GM23338 (cell line): ENCODE data around the gene HS6ST2. TPM values are rescaled to one million over a fixed set of nuclear protein-coding genes. Genes with fewer than 3 reads are reported as not detected.

Experiments used
- ATAC-seq: fragments of 200-7000 bp; cut with Tn5 transposase; 3 replicates; pipeline ENCODE4 v1.9.1; 2020
- DNase-seq: peaks from one replicate; pipeline ENCODE4 v3.0.0-alpha.2; 2015; ENCODE audit warnings: low spot score
- H2AFZ ChIP-seq: fragments of 200-600 bp; sonication (generic); 2 replicates; pipeline ENCODE4 v1.8.0; 2016; ENCODE audit warnings: antibody characterized with exemption, mild to moderate bottlenecking, moderate library complexity
- H3F3A ChIP-seq: fragments of 200-600 bp; sonication (generic); replicated peaks from 2 replicates; pipeline ENCODE4 v1.8.0; 2017; ENCODE audit warnings: antibody characterized with exemption, mixed run types, low read depth
- H3K27ac ChIP-seq: fragments of 200-600 bp; sonication (generic); 2 replicates; pipeline ENCODE4 v1.6.1; 2016; ENCODE audit warnings: low read depth
- H3K27me3 ChIP-seq: fragments of 200-600 bp; sonication (generic); 2 replicates; pipeline ENCODE4 v1.8.0; 2016; ENCODE audit warnings: mild to moderate bottlenecking, mixed run types, moderate library complexity; ENCODE audit not compliant: insufficient read depth
- H3K36me3 ChIP-seq: fragments of 200-600 bp; sonication (generic); 2 replicates; pipeline ENCODE4 v1.8.0; 2016; ENCODE audit warnings: mild to moderate bottlenecking; ENCODE audit not compliant: insufficient read depth
- H3K4me1 ChIP-seq: fragments of 200-600 bp; sonication (generic); 2 replicates; pipeline ENCODE4 v1.8.0; 2016; ENCODE audit warnings: mild to moderate bottlenecking, moderate library complexity; ENCODE audit not compliant: insufficient read depth
- H3K4me2 ChIP-seq: fragments of 200-600 bp; sonication (generic); 2 replicates; pipeline ENCODE4 v1.7.1; 2017; ENCODE audit warnings: mixed run types
- H3K4me3 ChIP-seq: fragments of 200-600 bp; sonication (generic); 2 replicates; pipeline ENCODE4 v1.6.1; 2016; ENCODE audit warnings: mixed run types
- H3K79me2 ChIP-seq: fragments of 200-600 bp; sonication (generic); replicated peaks from 2 replicates; pipeline ENCODE4 v1.8.0; 2017; ENCODE audit warnings: mild to moderate bottlenecking; ENCODE audit not compliant: insufficient read depth
- H3K9me2 ChIP-seq: fragments of 200-600 bp; sonication (generic); 2 replicates; pipeline ENCODE4 v1.8.0; 2017; ENCODE audit not compliant: insufficient read depth
- H4K20me1 ChIP-seq: fragments of 200-600 bp; sonication (generic); replicated peaks from 2 replicates; pipeline ENCODE4 v1.8.0; 2017; ENCODE audit warnings: mild to moderate bottlenecking; ENCODE audit not compliant: insufficient read depth
- H3K27ac Mint-ChIP-seq: 2 replicates; pipeline ENCODE4 v1.8.0; 2020; ENCODE audit warnings: inconsistent platforms, mild to moderate bottlenecking, moderate library complexity, mixed read lengths
- H3K27me3 Mint-ChIP-seq: 3 replicates; pipeline ENCODE4 v1.8.0; 2022; ENCODE audit warnings: low read depth, mild to moderate bottlenecking, moderate library complexity, mixed read lengths, inconsistent platforms; ENCODE audit not compliant: insufficient read depth, poor library complexity
- H3K36me3 Mint-ChIP-seq: 3 replicates; pipeline ENCODE4 v1.8.0; 2021; ENCODE audit warnings: low read depth, mild to moderate bottlenecking, inconsistent platforms, moderate library complexity, mixed read lengths
- H3K4me1 Mint-ChIP-seq: 3 replicates; pipeline ENCODE4 v1.8.0; 2020; ENCODE audit warnings: mild to moderate bottlenecking, inconsistent platforms, mixed read lengths
- H3K4me3 Mint-ChIP-seq: 3 replicates; pipeline ENCODE4 v1.8.0; 2021; ENCODE audit warnings: moderate library complexity, mild to moderate bottlenecking, inconsistent platforms, mixed read lengths
- H3K9me3 Mint-ChIP-seq: 3 replicates; pipeline ENCODE4 v1.8.0; 2020; ENCODE audit warnings: moderate library complexity, mild to moderate bottlenecking, inconsistent platforms, mixed read lengths
- CREB1 ChIP-seq: fragments of 250-450 bp; sonication (Bioruptor Pico); IDR thresholded peaks from 2 replicates; pipeline ENCODE4 v1.5.0; 2020; ENCODE audit warnings: low read depth, mild to moderate bottlenecking, moderate library complexity
- CTCF ChIP-seq, 2 experiments: fragments of 200-600 bp in 1 of 2; sonication (generic) in 1 of 2; conservative IDR thresholded peaks; 2 replicates each; pipeline versions ENCODE4 v1.5.1 to v1.6.1; 2016 to 2017; ENCODE audit warnings: antibody characterized with exemption in 2 of 2, low read depth in 2 of 2, mild to moderate bottlenecking in 2 of 2, moderate library complexity in 1 of 2
- ETS1 ChIP-seq: IDR thresholded peaks from 2 replicates; pipeline ENCODE4 v1.6.1; 2016; ENCODE audit warnings: antibody characterized with exemption
- EZH2 ChIP-seq: fragments of 200-600 bp; sonication (generic); IDR thresholded peaks from one replicate; pipeline ENCODE4 v1.8.0; 2017; ENCODE audit warnings: antibody characterized with exemption, mild to moderate bottlenecking, low read depth; ENCODE audit not compliant: unreplicated experiment
- EZH2phosphoT487 ChIP-seq: fragments of 200-600 bp; sonication (generic); IDR thresholded peaks from one replicate; pipeline ENCODE4 v1.8.1; 2018; ENCODE audit warnings: antibody characterized with exemption; ENCODE audit not compliant: unreplicated experiment
- JUNB ChIP-seq: IDR thresholded peaks from one replicate; pipeline ENCODE4 v1.6.1; 2016; ENCODE audit warnings: antibody characterized with exemption; ENCODE audit not compliant: unreplicated experiment
- NANOG ChIP-seq: IDR thresholded peaks from 2 replicates; pipeline ENCODE4 v1.6.1; 2016; ENCODE audit warnings: antibody characterized with exemption, borderline replicate concordance
- POLR2AphosphoS5 ChIP-seq: IDR thresholded peaks from 2 replicates; pipeline ENCODE4 v1.6.1; 2016; ENCODE audit warnings: antibody characterized with exemption, low read depth
- REST ChIP-seq: IDR thresholded peaks from one replicate; pipeline ENCODE4 v1.6.1; 2018; ENCODE audit warnings: antibody characterized with exemption; ENCODE audit not compliant: unreplicated experiment
- STAT1 ChIP-seq: IDR thresholded peaks from one replicate; pipeline ENCODE4 v1.6.1; 2016; ENCODE audit warnings: antibody characterized with exemption; ENCODE audit not compliant: unreplicated experiment
- ZNF114 ChIP-seq: fragments of 250-450 bp; sonication (Bioruptor Pico); IDR thresholded peaks from 2 replicates; pipeline ENCODE4 v1.5.0; 2020; ENCODE audit warnings: mild to moderate bottlenecking, moderate library complexity
- ZNF331 ChIP-seq: fragments of 250-450 bp; sonication (Bioruptor Pico); IDR thresholded peaks from 2 replicates; pipeline ENCODE4 v1.5.0; 2020; ENCODE audit warnings: low read depth, mild to moderate bottlenecking, moderate library complexity
- ZNF462 ChIP-seq: fragments of 250-450 bp; sonication (Bioruptor Pico); IDR thresholded peaks from 2 replicates; pipeline ENCODE4 v1.5.0; 2020; ENCODE audit warnings: mild to moderate bottlenecking, moderate library complexity
- polyA plus RNA-seq: library from polyadenylated mRNA; unstranded; fragments of >200 nt; fragmentation: Nextera tagmentation; extraction: Ambion mirVana; gene quantifications from 2 replicates; pipeline ENCODE4 v1.2.1, GENCODE V29; 2016
- total RNA-seq: library from RNA; depleted of rRNA; stranded (reverse); fragments of >200 nt; shearing (Covaris generic); gene quantifications from 2 replicates; pipeline ENCODE4 v1.2.3, GENCODE V29; 2014

Gene HS6ST2
- total and polyA plus RNA-seq, 2 experiments from 2014 or later = 0.82 to 4.8 TPM

GRCh38 chrX:132933170-132933569, 25.3 kb downstream of the HS6ST2 start:
- no peaks in the 10 kb centered on the region for H3K4me1 Mint-ChIP-seq
- TF ChIP-seq ZNF462 (CRISPR knock-in tag) = no peak
- no peak for TF ChIP-seq STAT1
- no peak for TF ChIP-seq CREB1 (CRISPR knock-in tag)
- no peak for TF ChIP-seq EZH2
- no peak for TF ChIP-seq ETS1
- no peak for TF ChIP-seq ZNF114 (CRISPR knock-in tag)
- no peak for TF ChIP-seq ZNF331 (CRISPR knock-in tag)
- TF ChIP-seq REST = no peak
- TF ChIP-seq JUNB = no peak
- TF ChIP-seq CTCF (conservative IDR thresholded peaks at IDR 0.05; ENCODE audit: low read depth in 2 of 2) = no peak
- TF ChIP-seq EZH2phosphoT487 = no peak
- TF ChIP-seq NANOG = no peak
- TF ChIP-seq POLR2AphosphoS5 = no peak
- H3K4me3 Mint-ChIP-seq = no peak overlapping the region
- Histone ChIP-seq H3K4me2 (no peak overlapping the region), H3K27me3 (no peaks in the 10 kb centered on the region), H2AFZ (no peak overlapping the region), H3F3A (no peaks in the 10 kb centered on the region), H3K4me1 (no peaks in the 10 kb centered on the region), H3K9me2 (no peaks in the 10 kb centered on the region), H4K20me1 (no peaks in the 10 kb centered on the region), H3K27ac (no peak overlapping the region), H3K36me3 (no peaks in the 10 kb centered on the region), H3K4me3 (no peak overlapping the region), H3K79me2 (no peaks in the 10 kb centered on the region)
- H3K27ac Mint-ChIP-seq = no peak overlapping the region
- no peak for DNase-seq
- no peaks in the 10 kb centered on the region for H3K36me3 Mint-ChIP-seq
- no peak for ATAC-seq
- H3K27me3 Mint-ChIP-seq = no peaks in the 10 kb centered on the region
- H3K9me3 Mint-ChIP-seq = no peaks in the 10 kb centered on the region
